Midbrain (tissue), 1 donor: ENCODE results near the gene GLI3.
"Not testable (repeated sequence)": the region's sequence is repeated elsewhere in the genome, so short reads cannot be mapped to it uniquely, and the experiment has no call there.

Source experiments
- DNase-seq: peaks from one replicate; lab custom pipeline; 2025; lab: John Stamatoyannopoulos, UW

GLI3 gene

GRCh38 chr7:42212541-42213090, 24.4 kb downstream of the GLI3 start:
- no peak for DNase-seq

- no peak for DNase-seq
Measured at GRCh38 chr7:42211938-42212337, 25.1 kb downstream of the GLI3 start.

- DNase-seq: no peak
Measured at GRCh38 chr7:42210779-42211178, 26.2 kb downstream of the GLI3 start.

- DNase-seq: no peak
Measured at GRCh38 chr7:42210333-42210732, 26.7 kb downstream of the GLI3 start.

- not testable (repeated sequence) for DNase-seq
Measured at GRCh38 chr7:42209085-42209484, 27.9 kb downstream of the GLI3 start.

GRCh38 chr7:42208572-42208971, 28.4 kb downstream of the GLI3 start:
- DNase-seq: no peak

- no peak for DNase-seq
Measured at GRCh38 chr7:42207420-42207819, 29.6 kb downstream of the GLI3 start.

GRCh38 chr7:42203336-42203735, 33.7 kb downstream of the GLI3 start:
- no peak for DNase-seq

GRCh38 chr7:42202601-42203000, 34.4 kb downstream of the GLI3 start:
- no peak for DNase-seq

GRCh38 chr7:42198974-42199668, 37.9 kb downstream of the GLI3 start:
- DNase-seq: no peak

GRCh38 chr7:42198296-42198695, 38.7 kb downstream of the GLI3 start:
- DNase-seq: no peak

- DNase-seq: no peak
Measured at GRCh38 chr7:42197451-42197850, 39.6 kb downstream of the GLI3 start.

- no peak for DNase-seq
Measured at GRCh38 chr7:42194238-42194637, 42.8 kb downstream of the GLI3 start.

- DNase-seq: no peak
Measured at GRCh38 chr7:42193471-42194129, 43.4 kb downstream of the GLI3 start.

GRCh38 chr7:42192851-42193461, 44.1 kb downstream of the GLI3 start:
- no peak for DNase-seq

GRCh38 chr7:42192066-42192465, 44.9 kb downstream of the GLI3 start:
- no peak for DNase-seq

- DNase-seq: no peak
Measured at GRCh38 chr7:42189535-42189934, 47.5 kb downstream of the GLI3 start.

GRCh38 chr7:42186151-42186550, 50.9 kb downstream of the GLI3 start:
- DNase-seq: no peak

- no peak for DNase-seq
Measured at GRCh38 chr7:42185726-42186125, 51.3 kb downstream of the GLI3 start.

GRCh38 chr7:42183547-42183946, 53.5 kb downstream of the GLI3 start:
- no peak for DNase-seq

GRCh38 chr7:42181566-42181965, 55.4 kb downstream of the GLI3 start:
- no peak for DNase-seq

- no peak for DNase-seq
Measured at GRCh38 chr7:42180806-42181205, 56.2 kb downstream of the GLI3 start.

GRCh38 chr7:42176724-42177101, 60.3 kb downstream of the GLI3 start:
- DNase-seq: no peak
